ENCODE measurements around the gene LGMN. TPM values are rescaled to one million over a fixed set of nuclear protein-coding genes. Genes with fewer than 3 reads are reported as not detected.
A peak's percentile ranks its signal among the peaks of the same experiment; 100 is the strongest.

LGMN gene
- total and polyA plus RNA-seq, 2 experiments from 2014 or later: 205 to 243 TPM

DNA sequence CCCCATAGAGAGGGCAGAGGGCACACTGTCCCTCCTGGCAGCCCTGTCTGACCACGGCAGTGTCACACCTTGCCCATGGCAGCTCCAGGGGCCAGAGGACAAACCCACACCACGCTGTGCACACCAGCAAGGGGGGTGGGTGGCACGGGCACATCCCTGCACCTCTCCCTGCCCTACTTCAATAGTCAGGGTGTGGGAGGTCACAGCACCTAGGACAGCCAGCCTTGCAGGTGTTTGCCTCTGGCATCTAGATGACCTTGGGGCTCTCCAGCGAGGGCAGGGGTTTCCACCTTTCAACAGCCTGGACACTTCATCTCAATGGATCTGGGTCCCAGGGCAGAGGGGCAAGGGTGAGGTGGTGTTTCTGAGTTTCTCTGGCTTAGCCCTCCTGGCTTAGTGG, 69.2 kb downstream of the LGMN start:
- no peak for TF ChIP-seq CTCF (IDR thresholded peaks at IDR 0.05; ENCODE audit: low read depth, low read length)
- Histone ChIP-seq H3K4me3 (no peak overlapping the region), H3K9me3 (ENCODE audit: low read depth) (no peaks in the 10 kb centered on the region), H3K27ac (no peak overlapping the region), H3K36me3 (no peaks in the 10 kb centered on the region), H3K27me3 (no peaks in the 10 kb centered on the region), H3K4me1 (ENCODE audit: low read depth) (no peaks in the 10 kb centered on the region)
- DNase-seq (ENCODE audit: low read depth in 1 of 2, low spot score in 1 of 2): no peak

DNA sequence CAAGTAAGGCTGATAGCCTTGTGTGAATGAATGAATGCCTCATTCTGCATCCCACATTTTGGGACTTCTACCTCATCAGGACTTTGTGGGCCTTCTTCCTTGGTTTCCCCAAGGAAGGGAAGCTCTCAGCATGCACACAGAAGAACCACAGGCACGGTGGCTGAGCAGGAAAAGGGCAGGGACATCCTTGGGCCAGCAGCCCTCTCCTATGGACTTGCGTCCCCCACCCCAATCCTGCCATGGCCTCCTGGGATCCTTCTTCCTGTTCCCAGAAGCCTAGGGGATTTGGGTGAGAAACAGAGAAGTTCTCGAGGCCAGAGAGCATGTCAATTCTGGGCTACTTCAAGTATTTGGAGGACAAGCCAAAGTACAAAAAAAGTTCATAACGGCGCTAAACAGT, 69.7 kb downstream of the LGMN start:
- no peaks in the 10 kb centered on the region for H3K36me3 ChIP-seq
- DNase-seq (ENCODE audit: low read depth in 1 of 2, low spot score in 1 of 2): no peak
- H3K9me3 ChIP-seq (ENCODE audit: low read depth): no peaks in the 10 kb centered on the region
- H3K27ac ChIP-seq: no peak overlapping the region
- H3K4me1 ChIP-seq (ENCODE audit: low read depth): no peaks in the 10 kb centered on the region
- no peaks in the 10 kb centered on the region for H3K27me3 ChIP-seq
- no peak overlapping the region for H3K4me3 ChIP-seq
- no peak for TF ChIP-seq CTCF (IDR thresholded peaks at IDR 0.05; ENCODE audit: low read depth, low read length)

GRCh38 chr14:92677955-92678354, 70.5 kb downstream of the LGMN start:
- TF ChIP-seq CTCF (IDR thresholded peaks at IDR 0.05; ENCODE audit: low read depth, low read length): no peak
- Histone ChIP-seq H3K27ac (no peak overlapping the region), H3K9me3 (ENCODE audit: low read depth) (no peaks in the 10 kb centered on the region)

GRCh38 chr14:92677087-92677668, 71.2 kb downstream of the LGMN start:
- peak in 1 of 2 donors; percentile 27 for DNase-seq (ENCODE audit: low read depth in 1 of 2, low spot score in 1 of 2)
- no peaks in the 10 kb centered on the region for H3K36me3 ChIP-seq
- H3K27ac ChIP-seq: no peak overlapping the region
- TF ChIP-seq CTCF (IDR thresholded peaks at IDR 0.05; ENCODE audit: low read depth, low read length): no peak
- H3K4me1 ChIP-seq (ENCODE audit: low read depth): no peaks in the 10 kb centered on the region
- no peak overlapping the region for H3K4me3 ChIP-seq
- no peaks in the 10 kb centered on the region for H3K9me3 ChIP-seq (ENCODE audit: low read depth)
- H3K27me3 ChIP-seq: no peaks in the 10 kb centered on the region

More at GRCh38 chr14:92677955-92678354, 70.5 kb downstream of the LGMN start:
- DNase-seq (ENCODE audit: low read depth in 1 of 2, low spot score in 1 of 2): no peak
- Histone ChIP-seq H3K27me3 (no peaks in the 10 kb centered on the region), H3K4me3 (no peak overlapping the region), H3K36me3 (no peaks in the 10 kb centered on the region), H3K4me1 (ENCODE audit: low read depth) (no peaks in the 10 kb centered on the region)

- H3K4me1 ChIP-seq (ENCODE audit: low read depth): no peaks in the 10 kb centered on the region
- no peaks in the 10 kb centered on the region for H3K36me3 ChIP-seq
- H3K4me3 ChIP-seq: no peak overlapping the region
- DNase-seq (ENCODE audit: low read depth in 1 of 2, low spot score in 1 of 2): no peak
- H3K27ac ChIP-seq: no peak overlapping the region
- TF ChIP-seq CTCF (IDR thresholded peaks at IDR 0.05; ENCODE audit: low read depth, low read length): no peak
- H3K27me3 ChIP-seq: no peaks in the 10 kb centered on the region
- H3K9me3 ChIP-seq (ENCODE audit: low read depth): no peaks in the 10 kb centered on the region
Observed at GRCh38 chr14:92676403-92677086, 71.9 kb downstream of the LGMN start.
